ENCODE measurements around the gene RNF11.

RNF11 gene

GRCh38 chr1:51280321-51280978 is 44.4 kb downstream of the RNF11 start:
- no peaks in the 10 kb centered on the region for H3K27me3 ChIP-seq (ENCODE audit: insufficient read depth, insufficient read length)
- no peak overlapping the region for H3K4me3 ChIP-seq (ENCODE audit: insufficient read length, low read depth)
- H3K9me3 ChIP-seq (ENCODE audit: insufficient read depth, low read length), result no peaks in the 10 kb centered on the region
- H3K36me3 ChIP-seq (ENCODE audit: insufficient read depth, insufficient read length, low read length), result peaks cover 4% of the 10 kb centered on the region
- no peak for TF ChIP-seq YY1 (IDR thresholded peaks at IDR 0.05; ENCODE audit: insufficient read depth, insufficient read length)
- no peak for TF ChIP-seq SUZ12 (IDR thresholded peaks at IDR 0.05; ENCODE audit: extremely low read depth, insufficient read depth, insufficient read length)
- no peak for TF ChIP-seq ZNF274 (IDR thresholded peaks at IDR 0.05; ENCODE audit: low read depth, low read length)
- no peak overlapping the region for H3K9ac ChIP-seq (ENCODE audit: insufficient read length, low read depth)
- no peak for DNase-seq (ENCODE audit: low read depth, low spot score)
- no peaks in the 10 kb centered on the region for H3K4me1 ChIP-seq (ENCODE audit: insufficient read depth, insufficient read length)

GRCh38 chr1:51281807-51282206 is 45.7 kb downstream of the RNF11 start:
- Histone ChIP-seq H3K9ac (ENCODE audit: insufficient read length, low read depth) (no peak overlapping the region), H3K36me3 (ENCODE audit: insufficient read depth, insufficient read length, low read length) (no peaks in the 10 kb centered on the region), H3K27me3 (ENCODE audit: insufficient read depth, insufficient read length) (no peaks in the 10 kb centered on the region), H3K4me1 (ENCODE audit: insufficient read depth, insufficient read length) (no peaks in the 10 kb centered on the region), H3K4me3 (ENCODE audit: insufficient read length, low read depth) (no peak overlapping the region), H3K9me3 (ENCODE audit: insufficient read depth, low read length) (no peaks in the 10 kb centered on the region)
- no peak for TF ChIP-seq ZNF274 (IDR thresholded peaks at IDR 0.05; ENCODE audit: low read depth, low read length)
- no peak for TF ChIP-seq YY1 (IDR thresholded peaks at IDR 0.05; ENCODE audit: insufficient read depth, insufficient read length)
- TF ChIP-seq SUZ12 (IDR thresholded peaks at IDR 0.05; ENCODE audit: extremely low read depth, insufficient read depth, insufficient read length), result no peak
- no peak for DNase-seq (ENCODE audit: low read depth, low spot score)

DNA sequence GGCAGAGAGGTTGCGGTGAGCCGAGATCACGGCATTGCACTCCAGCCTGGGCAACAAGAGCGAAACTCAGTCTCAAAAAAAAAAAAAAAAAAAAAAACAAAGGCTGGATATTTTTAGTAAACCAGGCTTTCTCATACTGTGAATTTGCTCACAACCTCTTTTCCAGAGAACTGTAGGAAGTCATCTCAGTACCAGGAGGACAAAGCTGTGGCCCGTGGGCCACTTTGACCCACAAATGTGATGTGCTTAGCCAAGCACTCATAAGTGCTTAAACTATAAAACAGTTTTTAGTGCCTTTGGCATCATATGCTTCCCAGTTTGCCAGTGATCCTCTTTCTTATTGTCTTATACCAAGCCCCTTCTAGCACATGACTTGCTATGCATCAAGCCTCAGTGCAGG is 46.5 kb downstream of the RNF11 start:
- TF ChIP-seq ZNF274 (IDR thresholded peaks at IDR 0.05; ENCODE audit: low read depth, low read length) (no peak), SUZ12 (IDR thresholded peaks at IDR 0.05; ENCODE audit: extremely low read depth, insufficient read depth, insufficient read length) (no peak), YY1 (IDR thresholded peaks at IDR 0.05; ENCODE audit: insufficient read depth, insufficient read length) (no peak)
- no peak overlapping the region for H3K4me3 ChIP-seq (ENCODE audit: insufficient read length, low read depth)
- H3K36me3 ChIP-seq (ENCODE audit: insufficient read depth, insufficient read length, low read length), result no peaks in the 10 kb centered on the region
- H3K4me1 ChIP-seq (ENCODE audit: insufficient read depth, insufficient read length), result no peaks in the 10 kb centered on the region
- DNase-seq (ENCODE audit: low read depth, low spot score), result no peak
- no peaks in the 10 kb centered on the region for H3K27me3 ChIP-seq (ENCODE audit: insufficient read depth, insufficient read length)
- H3K9ac ChIP-seq (ENCODE audit: insufficient read length, low read depth), result no peak overlapping the region
- no peaks in the 10 kb centered on the region for H3K9me3 ChIP-seq (ENCODE audit: insufficient read depth, low read length)

- Histone ChIP-seq H3K36me3 (ENCODE audit: insufficient read depth, insufficient read length, low read length) (no peaks in the 10 kb centered on the region), H3K27me3 (ENCODE audit: insufficient read depth, insufficient read length) (no peaks in the 10 kb centered on the region), H3K9ac (ENCODE audit: insufficient read length, low read depth) (no peak overlapping the region), H3K4me3 (ENCODE audit: insufficient read length, low read depth) (no peak overlapping the region), H3K9me3 (ENCODE audit: insufficient read depth, low read length) (no peaks in the 10 kb centered on the region), H3K4me1 (ENCODE audit: insufficient read depth, insufficient read length) (no peaks in the 10 kb centered on the region)
- no peak for TF ChIP-seq SUZ12 (IDR thresholded peaks at IDR 0.05; ENCODE audit: extremely low read depth, insufficient read depth, insufficient read length)
- no peak for TF ChIP-seq ZNF274 (IDR thresholded peaks at IDR 0.05; ENCODE audit: low read depth, low read length)
- TF ChIP-seq YY1 (IDR thresholded peaks at IDR 0.05; ENCODE audit: insufficient read depth, insufficient read length), result no peak
- DNase-seq (ENCODE audit: low read depth, low spot score), result no peak
Observed at GRCh38 chr1:51283979-51284378, 47.9 kb downstream of the RNF11 start.

DNA sequence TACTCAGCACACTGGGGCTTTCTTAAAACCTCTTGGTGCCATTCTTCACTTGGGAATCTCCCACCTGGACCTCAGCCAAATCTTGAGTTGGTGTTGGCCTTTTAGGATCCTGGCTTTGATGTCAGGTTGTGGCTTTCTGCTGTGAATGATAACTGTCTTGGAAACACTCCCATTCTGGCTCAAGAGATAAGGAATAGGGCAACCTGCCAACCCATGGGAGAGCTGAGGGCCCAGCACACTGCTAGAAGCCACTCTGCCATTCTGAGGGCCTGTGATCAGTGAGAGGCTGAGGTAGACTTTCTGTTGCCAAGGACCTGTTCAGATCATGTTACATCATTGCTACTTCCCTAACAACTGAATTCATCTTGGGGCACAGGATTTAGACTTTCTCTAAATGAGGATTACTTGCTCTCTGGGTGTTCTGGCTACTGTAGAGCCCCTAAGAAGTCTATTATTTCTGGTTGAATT is 48.4 kb downstream of the RNF11 start:
- DNase-seq (ENCODE audit: low read depth, low spot score), result no peak
- H3K9me3 ChIP-seq (ENCODE audit: insufficient read depth, low read length), result no peaks in the 10 kb centered on the region
- no peak overlapping the region for H3K4me3 ChIP-seq (ENCODE audit: insufficient read length, low read depth)
- no peaks in the 10 kb centered on the region for H3K36me3 ChIP-seq (ENCODE audit: insufficient read depth, insufficient read length, low read length)
- no peak overlapping the region for H3K9ac ChIP-seq (ENCODE audit: insufficient read length, low read depth)
- TF ChIP-seq SUZ12 (IDR thresholded peaks at IDR 0.05; ENCODE audit: extremely low read depth, insufficient read depth, insufficient read length) (no peak), ZNF274 (IDR thresholded peaks at IDR 0.05; ENCODE audit: low read depth, low read length) (no peak), YY1 (IDR thresholded peaks at IDR 0.05; ENCODE audit: insufficient read depth, insufficient read length) (no peak)
- H3K27me3 ChIP-seq (ENCODE audit: insufficient read depth, insufficient read length), result no peaks in the 10 kb centered on the region
- H3K4me1 ChIP-seq (ENCODE audit: insufficient read depth, insufficient read length), result no peaks in the 10 kb centered on the region

DNA sequence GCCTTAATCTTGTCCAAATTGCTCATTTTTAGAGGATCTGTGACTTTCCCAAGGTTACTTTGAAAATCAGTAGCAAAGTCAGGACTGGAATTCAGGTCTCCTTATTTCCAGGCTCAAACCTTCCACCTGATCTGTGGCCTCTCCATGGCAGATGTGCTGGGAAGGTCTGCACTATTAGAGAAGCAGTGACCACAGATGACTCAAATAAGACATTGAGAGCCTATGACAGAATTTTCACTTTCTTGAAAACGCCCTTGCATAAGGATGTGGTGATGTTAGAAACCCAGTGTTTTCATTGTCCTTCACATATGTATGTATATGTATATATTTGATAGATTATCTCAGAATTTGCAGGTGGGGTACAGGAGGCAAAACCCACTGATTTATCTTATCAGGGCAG is 49.0 kb downstream of the RNF11 start:
- TF ChIP-seq YY1 (IDR thresholded peaks at IDR 0.05; ENCODE audit: insufficient read depth, insufficient read length), result no peak
- TF ChIP-seq SUZ12 (IDR thresholded peaks at IDR 0.05; ENCODE audit: extremely low read depth, insufficient read depth, insufficient read length), result no peak
- TF ChIP-seq ZNF274 (IDR thresholded peaks at IDR 0.05; ENCODE audit: low read depth, low read length), result no peak
- no peak for DNase-seq (ENCODE audit: low read depth, low spot score)
- no peaks in the 10 kb centered on the region for H3K4me1 ChIP-seq (ENCODE audit: insufficient read depth, insufficient read length)
- no peaks in the 10 kb centered on the region for H3K36me3 ChIP-seq (ENCODE audit: insufficient read depth, insufficient read length, low read length)
- H3K4me3 ChIP-seq (ENCODE audit: insufficient read length, low read depth), result no peak overlapping the region
- H3K27me3 ChIP-seq (ENCODE audit: insufficient read depth, insufficient read length), result no peaks in the 10 kb centered on the region
- no peak overlapping the region for H3K9ac ChIP-seq (ENCODE audit: insufficient read length, low read depth)
- H3K9me3 ChIP-seq (ENCODE audit: insufficient read depth, low read length), result no peaks in the 10 kb centered on the region

DNA sequence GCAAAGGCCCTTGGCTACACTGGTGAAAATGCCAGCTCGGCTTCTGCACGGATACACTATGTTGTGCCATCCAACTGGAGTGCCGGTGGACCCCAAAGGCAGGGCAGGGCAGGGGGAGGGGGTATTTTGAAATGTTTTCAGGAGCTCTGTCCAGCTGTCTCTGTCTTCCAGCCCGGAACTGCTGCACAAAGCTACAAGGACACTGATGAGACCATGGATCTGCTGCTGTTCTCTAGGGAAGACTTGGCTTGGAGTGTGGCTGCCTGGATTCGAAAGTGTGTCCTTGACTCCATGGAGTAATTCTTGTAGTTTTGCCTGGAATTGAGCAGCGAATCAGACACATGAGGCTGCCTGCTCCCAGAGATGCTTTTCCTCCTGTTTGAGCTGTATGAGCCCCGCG is 51.9 kb downstream of the RNF11 start:
- no peaks in the 10 kb centered on the region for H3K9me3 ChIP-seq (ENCODE audit: insufficient read depth, low read length)
- no peaks in the 10 kb centered on the region for H3K4me1 ChIP-seq (ENCODE audit: insufficient read depth, insufficient read length)
- no peaks in the 10 kb centered on the region for H3K27me3 ChIP-seq (ENCODE audit: insufficient read depth, insufficient read length)
- no peak for DNase-seq (ENCODE audit: low read depth, low spot score)
- H3K36me3 ChIP-seq (ENCODE audit: insufficient read depth, insufficient read length, low read length), result no peaks in the 10 kb centered on the region
- no peak overlapping the region for H3K9ac ChIP-seq (ENCODE audit: insufficient read length, low read depth)
- TF ChIP-seq YY1 (IDR thresholded peaks at IDR 0.05; ENCODE audit: insufficient read depth, insufficient read length) (no peak), ZNF274 (IDR thresholded peaks at IDR 0.05; ENCODE audit: low read depth, low read length) (no peak), SUZ12 (IDR thresholded peaks at IDR 0.05; ENCODE audit: extremely low read depth, insufficient read depth, insufficient read length) (no peak)
- H3K4me3 ChIP-seq (ENCODE audit: insufficient read length, low read depth), result no peak overlapping the region
